PFSK-1 (cell line): ENCODE data around the gene LRRC8A.

Experiments
- FOXP2 ChIP-seq: optimal IDR thresholded peaks from 2 replicates; pipeline ENCODE3; 2011; ENCODE audit warnings: borderline replicate concordance, control low read depth, inconsistent platforms; ENCODE audit not compliant: insufficient read depth; ENCODE audit errors: extremely low read length, extremely low read depth
- POLR2AphosphoS5 ChIP-seq: IDR thresholded peaks from 2 replicates; pipeline ENCODE4 v1.6.1; 2012; ENCODE audit warnings: low read depth, mild to moderate bottlenecking, control low read depth, low read length, moderate library complexity
- SIN3A ChIP-seq: IDR thresholded peaks from 2 replicates; pipeline ENCODE4 v1.6.1; 2012; ENCODE audit warnings: mild to moderate bottlenecking, low read length, moderate library complexity, borderline replicate concordance; ENCODE audit not compliant: insufficient read depth
- TAF1 ChIP-seq: IDR thresholded peaks from 2 replicates; pipeline ENCODE4 v1.6.1; 2012; ENCODE audit warnings: low read length, control low read depth, borderline replicate concordance; ENCODE audit not compliant: insufficient read depth
- TF ChIP-seq, protein P1 (sequence below), 2 experiments: IDR thresholded peaks; 2 replicates each; pipeline versions ENCODE4 v1.6.1 to v1.8.0; 2011 to 2012; ENCODE audit warnings: low read depth in 2 of 2, low read length in 2 of 2, control low read depth in 1 of 2, inconsistent platforms in 1 of 2, mild to moderate bottlenecking in 1 of 2, moderate library complexity in 1 of 2; ENCODE audit not compliant: insufficient read depth in 1 of 2

LRRC8A gene

DNA sequence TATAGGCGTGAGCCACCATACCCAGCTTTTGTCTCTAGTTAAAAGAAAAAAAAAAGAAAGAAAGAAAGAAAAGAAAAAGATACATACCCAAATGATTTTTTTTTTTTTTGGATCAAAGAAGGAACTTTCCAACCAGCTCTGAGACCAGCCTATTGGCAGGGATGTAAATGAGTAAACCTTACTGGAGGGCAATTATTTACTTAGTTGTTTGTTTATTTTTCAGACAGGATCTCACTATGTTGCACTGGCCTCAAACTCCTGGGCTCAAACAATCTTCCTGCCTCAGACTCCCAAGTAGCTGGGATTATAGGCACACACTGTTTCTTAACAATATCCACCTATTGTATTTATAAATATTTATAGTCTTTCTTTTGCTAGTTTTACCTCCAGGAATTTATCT is 41.4 kb upstream of the LRRC8A start:
- no peak for TF ChIP-seq FOXP2
- TF ChIP-seq TAF1 = no peak
- no peak for TF ChIP-seq SIN3A

- TF ChIP-seq, protein P1, sequence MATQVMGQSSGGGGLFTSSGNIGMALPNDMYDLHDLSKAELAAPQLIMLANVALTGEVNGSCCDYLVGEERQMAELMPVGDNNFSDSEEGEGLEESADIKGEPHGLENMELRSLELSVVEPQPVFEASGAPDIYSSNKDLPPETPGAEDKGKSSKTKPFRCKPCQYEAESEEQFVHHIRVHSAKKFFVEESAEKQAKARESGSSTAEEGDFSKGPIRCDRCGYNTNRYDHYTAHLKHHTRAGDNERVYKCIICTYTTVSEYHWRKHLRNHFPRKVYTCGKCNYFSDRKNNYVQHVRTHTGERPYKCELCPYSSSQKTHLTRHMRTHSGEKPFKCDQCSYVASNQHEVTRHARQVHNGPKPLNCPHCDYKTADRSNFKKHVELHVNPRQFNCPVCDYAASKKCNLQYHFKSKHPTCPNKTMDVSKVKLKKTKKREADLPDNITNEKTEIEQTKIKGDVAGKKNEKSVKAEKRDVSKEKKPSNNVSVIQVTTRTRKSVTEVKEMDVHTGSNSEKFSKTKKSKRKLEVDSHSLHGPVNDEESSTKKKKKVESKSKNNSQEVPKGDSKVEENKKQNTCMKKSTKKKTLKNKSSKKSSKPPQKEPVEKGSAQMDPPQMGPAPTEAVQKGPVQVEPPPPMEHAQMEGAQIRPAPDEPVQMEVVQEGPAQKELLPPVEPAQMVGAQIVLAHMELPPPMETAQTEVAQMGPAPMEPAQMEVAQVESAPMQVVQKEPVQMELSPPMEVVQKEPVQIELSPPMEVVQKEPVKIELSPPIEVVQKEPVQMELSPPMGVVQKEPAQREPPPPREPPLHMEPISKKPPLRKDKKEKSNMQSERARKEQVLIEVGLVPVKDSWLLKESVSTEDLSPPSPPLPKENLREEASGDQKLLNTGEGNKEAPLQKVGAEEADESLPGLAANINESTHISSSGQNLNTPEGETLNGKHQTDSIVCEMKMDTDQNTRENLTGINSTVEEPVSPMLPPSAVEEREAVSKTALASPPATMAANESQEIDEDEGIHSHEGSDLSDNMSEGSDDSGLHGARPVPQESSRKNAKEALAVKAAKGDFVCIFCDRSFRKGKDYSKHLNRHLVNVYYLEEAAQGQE (IDR thresholded peaks at IDR 0.05; ENCODE audit: insufficient read depth in 1 of 2, low read depth in 2 of 2, low read length in 2 of 2) = no peak
- no peak for TF ChIP-seq POLR2AphosphoS5
- TF ChIP-seq FOXP2 = no peak
Measured at GRCh38 chr9:128841694-128842492, 40.0 kb upstream of the LRRC8A start.

GRCh38 chr9:128845186-128845931 is 36.6 kb upstream of the LRRC8A start:
- TF ChIP-seq FOXP2 = no peak
- TF ChIP-seq, protein P1 (IDR thresholded peaks at IDR 0.05; ENCODE audit: insufficient read depth in 1 of 2, low read depth in 2 of 2, low read length in 2 of 2) = no peak
- no peak for TF ChIP-seq SIN3A
- no peak for TF ChIP-seq TAF1
- no peak for TF ChIP-seq POLR2AphosphoS5

- TF ChIP-seq TAF1 (no peak), FOXP2 (no peak), POLR2AphosphoS5 (no peak), SIN3A (no peak)
- TF ChIP-seq, protein P1 (IDR thresholded peaks at IDR 0.05; ENCODE audit: insufficient read depth in 1 of 2, low read depth in 2 of 2, low read length in 2 of 2) = no peak
Measured at GRCh38 chr9:128846680-128847030, 35.3 kb upstream of the LRRC8A start.

GRCh38 chr9:128847803-128848202 is 34.1 kb upstream of the LRRC8A start:
- TF ChIP-seq, protein P1 (IDR thresholded peaks at IDR 0.05; ENCODE audit: insufficient read depth in 1 of 2, low read depth in 2 of 2, low read length in 2 of 2) = no peak
- no peak for TF ChIP-seq TAF1
- no peak for TF ChIP-seq FOXP2
- TF ChIP-seq POLR2AphosphoS5 = no peak
- TF ChIP-seq SIN3A = no peak
